HCT116 (cell line): ENCODE measurements around the gene ZNF236. TPM values are rescaled to one million over a fixed set of nuclear protein-coding genes. Genes with fewer than 3 reads are reported as not detected.

Experiments
- ATAC-seq: fragments of 200-7000 bp; cut with Tn5 transposase; 2 replicates; pipeline ENCODE4 v1.9.1; 2020; ENCODE audit warnings: mild to moderate bottlenecking, moderate library complexity
- BruUV-seq: library from RNA; stranded (reverse); fragments of 400-500 nt; replicated peaks from 2 replicates; lab custom pipeline; 2021; lab: Mats Ljungman, UMichigan
- CTCF ChIA-PET: fragments of 300-600 bp; sonication (Branson Sonifier 250); formaldehyde crosslinking; loops from one replicate; lab custom pipeline; 2021; ENCODE audit warnings: antibody characterized with exemption; lab: Charles Lee
- POLR2A ChIA-PET: fragments of 300-600, 350-600 bp; sonication (Branson Sonifier 250); formaldehyde crosslinking; loops from one replicate; lab custom pipeline; 2021; ENCODE audit warnings: antibody characterized with exemption; lab: Charles Lee
- RAD21 ChIA-PET, 2 experiments: fragments of 300-600 bp; sonication (Branson Sonifier 250); formaldehyde crosslinking; loops; one replicate each; lab custom pipeline; 2023; ENCODE audit warnings: low total read pairs in 2 of 2; ENCODE audit not compliant: uncharacterized antibody in 2 of 2, unreplicated experiment in 2 of 2, low non-redundant PET in 1 of 2; lab: Charles Lee
- DNase-seq: peaks from one replicate; pipeline ENCODE4 v3.0.0-alpha.2; 2010; ENCODE audit warnings: low read depth, low spot score
- H2AFZ ChIP-seq: fragments of 200-600 bp; shearing (Covaris generic), sonication (generic); 2 replicates; pipeline ENCODE4 v1.6.1; 2017; ENCODE audit warnings: low read depth, mixed run types, mixed read lengths, antibody characterized with exemption, low read length; ENCODE audit not compliant: poor library complexity, severe bottlenecking
- H3K27ac ChIP-seq: 2 replicates; pipeline ENCODE4 v1.5.1; 2012; ENCODE audit warnings: low read depth, low read length
- H3K27me3 ChIP-seq: fragments of 200-600 bp; sonication (generic); 2 replicates; pipeline ENCODE4 v1.6.1; 2016; ENCODE audit warnings: mixed run types, low read length, mixed read lengths; ENCODE audit not compliant: insufficient read depth
- H3K36me3 ChIP-seq, 2 experiments: fragments of 200-500 bp in 1 of 2; fragments of 200-600 bp in 1 of 2; sonication (Bioruptor generic) in 1 of 2; sonication (generic) in 1 of 2; 2 replicates each; pipeline versions ENCODE4 v1.5.1 to v1.6.1; 2014 to 2016; ENCODE audit warnings: low read length in 2 of 2, inconsistent platforms in 1 of 2, mixed read lengths in 1 of 2, mixed run types in 1 of 2; ENCODE audit not compliant: insufficient read depth in 2 of 2, control insufficient read depth in 1 of 2
- H3K4me1 ChIP-seq, 2 experiments: fragments of 200-600 bp in 1 of 2; sonication (generic) in 1 of 2; 2 replicates each; pipeline versions ENCODE4 v1.5.1 to v1.6.1; 2012 to 2017; ENCODE audit warnings: low read length in 2 of 2, inconsistent platforms in 1 of 2, mild to moderate bottlenecking in 1 of 2, mixed read lengths in 1 of 2, mixed run types in 1 of 2, moderate library complexity in 1 of 2; ENCODE audit not compliant: insufficient read depth in 2 of 2, control insufficient read depth in 1 of 2
- H3K4me2 ChIP-seq: fragments of 200-600 bp; sonication (generic); 2 replicates; pipeline ENCODE4 v1.6.1; 2017; ENCODE audit warnings: mixed run types, low read length, mixed read lengths
- H3K4me3 ChIP-seq, 2 experiments: fragments of 200-600 bp in 1 of 2; sonication (generic) in 1 of 2; replicated peaks in 1 of 2; 2 replicates each; pipeline ENCODE4 v1.5.1; 2011 to 2016; ENCODE audit warnings: low read length in 2 of 2, control low read depth in 1 of 2, low read depth in 1 of 2, mild to moderate bottlenecking in 1 of 2, mixed read lengths in 1 of 2, mixed run types in 1 of 2
- H3K79me2 ChIP-seq: fragments of 200-600 bp; sonication (generic); 2 replicates; pipeline ENCODE4 v1.6.1; 2017; ENCODE audit warnings: mild to moderate bottlenecking, mixed run types, low read length, moderate library complexity, mixed read lengths; ENCODE audit not compliant: insufficient read depth
- H3K9ac ChIP-seq: fragments of 200-600 bp; sonication (generic); 2 replicates; pipeline ENCODE4 v1.6.1; 2016; ENCODE audit warnings: low read length, mixed read lengths
- H3K9me2 ChIP-seq: fragments of 200-600 bp; sonication (generic), shearing (Covaris generic); 2 replicates; pipeline ENCODE4 v1.6.1; 2017; ENCODE audit warnings: mixed run types, mild to moderate bottlenecking, moderate library complexity; ENCODE audit not compliant: insufficient read depth
- H3K9me3 ChIP-seq, 2 experiments: fragments of 200-500 bp in 1 of 2; fragments of 200-600 bp in 1 of 2; sonication (Bioruptor generic) in 1 of 2; sonication (generic) in 1 of 2; 2 replicates each; pipeline ENCODE4 v1.6.1; 2014 to 2017; ENCODE audit warnings: low read length in 2 of 2, mixed read lengths in 2 of 2, inconsistent platforms in 1 of 2, low read depth in 1 of 2, mild to moderate bottlenecking in 1 of 2, mixed run types in 1 of 2, moderate library complexity in 1 of 2; ENCODE audit not compliant: control insufficient read depth in 1 of 2, insufficient read depth in 1 of 2
- H4K20me1 ChIP-seq: fragments of 200-600 bp; sonication (generic), shearing (Covaris generic); 2 replicates; pipeline ENCODE4 v1.6.1; 2017; ENCODE audit warnings: mixed run types, mild to moderate bottlenecking, moderate library complexity; ENCODE audit not compliant: insufficient read depth
- CTCF ChIP-seq, 3 experiments: fragments of 200-600 bp in 1 of 3; sonication (generic) in 1 of 3; IDR thresholded peaks in 2 of 3; conservative IDR thresholded peaks in 1 of 3; 2 replicates each; pipeline ENCODE4 v1.5.1; 2012 to 2017; ENCODE audit warnings: low read depth in 2 of 3, low read length in 2 of 3, antibody characterized with exemption in 1 of 3, borderline replicate concordance in 1 of 3, control low read depth in 1 of 3, mild to moderate bottlenecking in 1 of 3, mixed read lengths in 1 of 3, mixed run types in 1 of 3, moderate library complexity in 1 of 3; ENCODE audit not compliant: insufficient read depth in 1 of 3
- EGR1 ChIP-seq: IDR thresholded peaks from 2 replicates; pipeline ENCODE4 v1.6.1; 2012; ENCODE audit warnings: low read depth
- EZH2 ChIP-seq: fragments of 200-600 bp; sonication (generic); IDR thresholded peaks from 2 replicates; pipeline ENCODE4 v1.6.1; 2017; ENCODE audit warnings: antibody characterized with exemption, mixed run types
- EZH2phosphoT487 ChIP-seq: fragments of 200-600 bp; IDR thresholded peaks from 2 replicates; pipeline ENCODE4 v1.6.1; 2018; ENCODE audit warnings: antibody characterized with exemption, borderline replicate concordance
- JUND ChIP-seq: IDR thresholded peaks from 2 replicates; pipeline ENCODE4 v1.6.1; 2012
- RAD21 ChIP-seq: IDR thresholded peaks from 2 replicates; pipeline ENCODE4 v1.6.1; 2012; ENCODE audit warnings: low read depth, mild to moderate bottlenecking
- REST ChIP-seq: IDR thresholded peaks from 2 replicates; pipeline ENCODE4 v1.6.1; 2012; ENCODE audit warnings: low read depth
- SP1 ChIP-seq: IDR thresholded peaks from 2 replicates; pipeline ENCODE4 v1.6.1; 2012; ENCODE audit warnings: low read depth
- ZFX ChIP-seq: fragments of 450-650 bp; IDR thresholded peaks from 2 replicates; pipeline ENCODE4 v1.6.1; 2017
- ZNF274 ChIP-seq: fragments of 200-500 bp; sonication (Bioruptor generic); IDR thresholded peaks from 2 replicates; pipeline ENCODE4 v1.6.1; 2014; ENCODE audit warnings: mild to moderate bottlenecking, low read depth, low read length, inconsistent platforms
- intact Hi-C: fragments of 100-400 bp; cut with micrococcal nuclease; formaldehyde crosslinking; loops from 2 replicates; pipeline ENCODE4 v1.10.0; 2022
- total RNA-seq: library from RNA; stranded (reverse); gene quantifications from one replicate; pipeline ENCODE4 v1.2.1, GENCODE V29; 2021; ENCODE audit not compliant: unreplicated experiment

ZNF236 gene
- total RNA-seq, 1 experiment from 2014 or later, result 15.0 TPM

GRCh38 chr18:76955524-76956170, 133.3 kb downstream of the ZNF236 start:
- Histone ChIP-seq H3K27me3 (no peaks in the 10 kb centered on the region), H2AFZ (no peak overlapping the region), H3K79me2 (no peaks in the 10 kb centered on the region), H3K9me2 (no peaks in the 10 kb centered on the region), H4K20me1 (no peaks in the 10 kb centered on the region; the same call in 1 of the 2 replicates), H3K36me3 (no peaks in the 10 kb centered on the region; a peak in 1 of 4 replicates), H3K4me3 (no peak overlapping the region), H3K4me2 (no peak overlapping the region), H3K9ac (no peak overlapping the region), H3K4me1 (no peaks in the 10 kb centered on the region), H3K27ac (no peak overlapping the region)
- no peak for DNase-seq
- RAD21 ChIA-PET, result no interaction called here
- CTCF ChIA-PET, result no interaction called here
- intact Hi-C loops, result no loop called here
- POLR2A ChIA-PET, result no interaction called here
- TF ChIP-seq EZH2phosphoT487 (no peak), RAD21 (no peak), ZFX (no peak), SP1 (no peak), JUND (no peak), EZH2 (no peak), REST (no peak), CTCF (IDR thresholded peaks at IDR 0.05 in 2 of 3, conservative IDR thresholded peaks at IDR 0.05 in 1 of 3; ENCODE audit: borderline replicate concordance in 1 of 3, insufficient read depth in 1 of 3, low read depth in 2 of 3, low read length in 2 of 3) (no peak), ZNF274 (no peak), EGR1 (no peak)
- TF ChIP-seq, all 23 proteins: peak for 0
- no TSS peak for BruUV-seq
- H3K9me3 ChIP-seq, result no peaks in the 10 kb centered on the region
- ATAC-seq, result no peak
